Neural cell (in vitro differentiated cells): ENCODE results near the gene CST4. TPM values are rescaled to one million over a fixed set of nuclear protein-coding genes. Genes with fewer than 3 reads are reported as not detected.

Source experiments
- H2AFZ ChIP-seq: fragments of 200-600, 300-800 bp; sonication (generic), shearing (Covaris generic); 2 replicates; pipeline ENCODE4 v1.6.0; 2014; ENCODE audit warnings: low read depth, mild to moderate bottlenecking, antibody characterized with exemption, low read length, moderate library complexity
- H3F3A ChIP-seq: fragments of 200-600 bp; shearing (Covaris generic); 2 replicates; pipeline ENCODE4 v1.6.1; 2016; ENCODE audit warnings: mild to moderate bottlenecking, moderate library complexity, mixed read lengths, antibody characterized with exemption, low read length; ENCODE audit not compliant: insufficient read depth, poor library complexity, severe bottlenecking
- H3K27ac ChIP-seq: fragments of 200-600, 300-800 bp; sonication (generic), shearing (Covaris generic); 2 replicates; pipeline ENCODE4 v1.5.1; 2014; ENCODE audit warnings: mild to moderate bottlenecking, low read length, moderate library complexity
- H3K27me3 ChIP-seq: fragments of 300-800, 200-600 bp; sonication (generic), shearing (Covaris generic); 2 replicates; pipeline ENCODE4 v1.6.0; 2014; ENCODE audit warnings: mild to moderate bottlenecking, low read depth, low read length, moderate library complexity; ENCODE audit not compliant: insufficient read depth
- H3K36me3 ChIP-seq: fragments of 300-800, 200-600 bp; sonication (generic), shearing (Covaris generic); 2 replicates; pipeline ENCODE4 v1.5.1; 2014; ENCODE audit warnings: mild to moderate bottlenecking, antibody characterized with exemption, low read length, moderate library complexity; ENCODE audit not compliant: insufficient read depth
- H3K4me2 ChIP-seq: fragments of 300-800, 200-600 bp; sonication (generic), shearing (Covaris generic); 2 replicates; pipeline ENCODE4 v1.6.0; 2014; ENCODE audit warnings: mild to moderate bottlenecking, low read length
- H3K4me3 ChIP-seq: fragments of 300-800, 200-600 bp; sonication (generic), shearing (Covaris generic); 2 replicates; pipeline ENCODE4 v1.5.1; 2014; ENCODE audit warnings: mild to moderate bottlenecking, low read length, moderate library complexity
- H3K79me2 ChIP-seq: fragments of 200-600 bp; shearing (Covaris generic); replicated peaks from 2 replicates; pipeline ENCODE4 v1.6.0; 2014; ENCODE audit warnings: mild to moderate bottlenecking, low read length, moderate library complexity; ENCODE audit not compliant: insufficient read depth
- H3K9ac ChIP-seq: fragments of 300-800, 200-600 bp; sonication (generic), shearing (Covaris generic); 2 replicates; pipeline ENCODE4 v1.6.1; 2016; ENCODE audit warnings: mild to moderate bottlenecking, low read length, mixed read lengths
- H3K9me2 ChIP-seq: fragments of 200-600 bp; shearing (Covaris generic); 2 replicates; pipeline ENCODE4 v1.6.1; 2016; ENCODE audit warnings: mild to moderate bottlenecking, low read length, mixed read lengths; ENCODE audit not compliant: insufficient read depth
- H3K9me3 ChIP-seq: fragments of 200-600, 300-800 bp; sonication (generic), shearing (Covaris generic); 2 replicates; pipeline ENCODE4 v1.6.1; 2016; ENCODE audit warnings: mild to moderate bottlenecking, mixed run types, low read length, moderate library complexity, mixed read lengths
- H4K20me1 ChIP-seq: fragments of 200-600 bp; shearing (Covaris generic); 2 replicates; pipeline ENCODE4 v1.6.1; 2016; ENCODE audit warnings: mild to moderate bottlenecking, mixed run types; ENCODE audit not compliant: insufficient read depth
- EP300 ChIP-seq: fragments of 450-650 bp; conservative IDR thresholded peaks from 2 replicates; pipeline ENCODE4 v1.6.1; 2014; ENCODE audit warnings: antibody characterized with exemption, mild to moderate bottlenecking, moderate library complexity; ENCODE audit not compliant: poor library complexity, severe bottlenecking
- EZH2 ChIP-seq: fragments of 200-600, 300-800 bp; shearing (Covaris generic), sonication (generic); IDR thresholded peaks from 2 replicates; pipeline ENCODE4 v1.6.1; 2014; ENCODE audit warnings: antibody characterized with exemption, low read length, borderline replicate concordance, mild to moderate bottlenecking; ENCODE audit not compliant: insufficient read depth, poor library complexity, severe bottlenecking
- MXI1 ChIP-seq: fragments of 450-650 bp; conservative IDR thresholded peaks from 2 replicates; pipeline ENCODE4 v1.6.1; 2014; ENCODE audit warnings: antibody characterized with exemption, mild to moderate bottlenecking; ENCODE audit not compliant: poor library complexity, severe bottlenecking
- POLR2AphosphoS5 ChIP-seq: IDR thresholded peaks from 2 replicates; pipeline ENCODE4 v1.6.1; 2012
- RAD21 ChIP-seq: fragments of 450-650 bp; conservative IDR thresholded peaks from 2 replicates; pipeline ENCODE4 v1.6.1; 2014; ENCODE audit warnings: antibody characterized with exemption, mild to moderate bottlenecking, moderate library complexity
- SMC3 ChIP-seq: fragments of 450-650 bp; conservative IDR thresholded peaks from 2 replicates; pipeline ENCODE4 v1.6.1; 2014; ENCODE audit warnings: antibody characterized with exemption, mild to moderate bottlenecking, moderate library complexity; ENCODE audit not compliant: poor library complexity
- TAF1 ChIP-seq: IDR thresholded peaks from 2 replicates; pipeline ENCODE4 v1.6.1; 2012; ENCODE audit warnings: low read depth
- polyA plus RNA-seq: library from polyadenylated mRNA; depleted of rRNA; stranded (reverse); fragments of >200 nt; gene quantifications from 2 replicates; pipeline ENCODE4 v1.2.3, GENCODE V29; 2014
- TF ChIP-seq, protein P1 (sequence below): fragments of 450-650 bp; IDR thresholded peaks from 2 replicates; pipeline ENCODE4 v1.5.1; 2014; ENCODE audit warnings: antibody characterized with exemption, mild to moderate bottlenecking, moderate library complexity; ENCODE audit not compliant: poor library complexity, severe bottlenecking
- TF ChIP-seq, protein P2 (sequence below): IDR thresholded peaks from 2 replicates; pipeline ENCODE4 v1.6.1; 2012; ENCODE audit warnings: borderline replicate concordance

CST4 gene
- polyA plus RNA-seq, 1 donor from 2014 or later: not detected

DNA sequence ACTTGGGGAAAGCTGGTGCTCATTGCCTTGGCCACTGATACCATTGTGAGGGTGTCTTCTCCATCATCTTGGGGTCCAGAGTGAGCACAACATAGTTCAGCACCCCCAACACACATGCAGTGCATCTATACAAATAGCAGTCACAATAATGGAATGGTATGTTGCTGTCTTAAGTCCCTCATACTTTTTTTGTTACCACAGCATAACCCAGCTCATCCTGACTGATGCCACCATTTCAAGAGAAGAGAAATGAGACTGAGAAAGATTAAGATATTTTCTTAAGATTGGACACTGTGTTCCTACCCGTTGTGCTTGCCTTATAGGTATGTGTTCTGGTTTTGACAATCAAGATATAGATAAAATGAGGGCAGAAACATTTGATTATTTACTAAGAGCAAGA lies 15.6 kb downstream of the CST4 start:
- Histone ChIP-seq H3K4me3 (no peak overlapping the region), H3K4me2 (no peak overlapping the region), H3K79me2 (no peaks in the 10 kb centered on the region), H3K9me3 (no peaks in the 10 kb centered on the region), H3K9ac (no peak overlapping the region), H3F3A (no peaks in the 10 kb centered on the region), H3K36me3 (no peaks in the 10 kb centered on the region), H3K27ac (no peak overlapping the region), H3K27me3 (no peaks in the 10 kb centered on the region), H3K9me2 (no peaks in the 10 kb centered on the region), H4K20me1 (no peaks in the 10 kb centered on the region), H2AFZ (no peak overlapping the region)
- TF ChIP-seq RAD21 (no peak), EZH2 (no peak), TAF1 (no peak), POLR2AphosphoS5 (no peak), EP300 (no peak), SMC3 (no peak)
- TF ChIP-seq, protein P1, sequence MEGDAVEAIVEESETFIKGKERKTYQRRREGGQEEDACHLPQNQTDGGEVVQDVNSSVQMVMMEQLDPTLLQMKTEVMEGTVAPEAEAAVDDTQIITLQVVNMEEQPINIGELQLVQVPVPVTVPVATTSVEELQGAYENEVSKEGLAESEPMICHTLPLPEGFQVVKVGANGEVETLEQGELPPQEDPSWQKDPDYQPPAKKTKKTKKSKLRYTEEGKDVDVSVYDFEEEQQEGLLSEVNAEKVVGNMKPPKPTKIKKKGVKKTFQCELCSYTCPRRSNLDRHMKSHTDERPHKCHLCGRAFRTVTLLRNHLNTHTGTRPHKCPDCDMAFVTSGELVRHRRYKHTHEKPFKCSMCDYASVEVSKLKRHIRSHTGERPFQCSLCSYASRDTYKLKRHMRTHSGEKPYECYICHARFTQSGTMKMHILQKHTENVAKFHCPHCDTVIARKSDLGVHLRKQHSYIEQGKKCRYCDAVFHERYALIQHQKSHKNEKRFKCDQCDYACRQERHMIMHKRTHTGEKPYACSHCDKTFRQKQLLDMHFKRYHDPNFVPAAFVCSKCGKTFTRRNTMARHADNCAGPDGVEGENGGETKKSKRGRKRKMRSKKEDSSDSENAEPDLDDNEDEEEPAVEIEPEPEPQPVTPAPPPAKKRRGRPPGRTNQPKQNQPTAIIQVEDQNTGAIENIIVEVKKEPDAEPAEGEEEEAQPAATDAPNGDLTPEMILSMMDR: no peak

DNA sequence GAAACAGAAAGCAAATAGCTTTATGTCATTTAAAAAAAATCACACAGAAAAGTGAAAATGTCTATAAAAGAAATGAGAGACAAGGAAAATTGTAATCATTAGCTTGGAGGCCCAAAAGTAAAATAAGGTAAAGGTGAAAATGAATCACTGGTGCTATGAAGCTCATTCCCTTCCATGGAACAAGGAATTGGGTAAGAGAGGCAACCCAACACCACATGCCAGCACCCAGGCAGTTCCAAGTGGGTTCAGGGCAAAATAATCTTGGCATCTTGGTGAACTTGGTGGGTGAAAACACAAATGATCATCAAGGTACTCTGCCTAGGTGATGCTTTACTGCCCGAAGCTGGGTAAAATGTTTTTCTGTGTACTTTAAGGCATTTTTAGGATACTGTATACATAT lies 16.7 kb downstream of the CST4 start:
- H3K9me2 ChIP-seq: no peaks in the 10 kb centered on the region
- H3F3A ChIP-seq: no peaks in the 10 kb centered on the region
- H3K9ac ChIP-seq: no peak overlapping the region
- H3K36me3 ChIP-seq: no peaks in the 10 kb centered on the region
- no peaks in the 10 kb centered on the region for H3K9me3 ChIP-seq
- no peak overlapping the region for H3K4me3 ChIP-seq
- H3K79me2 ChIP-seq: no peaks in the 10 kb centered on the region
- H3K4me2 ChIP-seq: no peak overlapping the region
- no peaks in the 10 kb centered on the region for H4K20me1 ChIP-seq
- no peaks in the 10 kb centered on the region for H3K27me3 ChIP-seq
- no peak overlapping the region for H3K27ac ChIP-seq
- TF ChIP-seq EZH2 (no peak), RAD21 (no peak)
- H2AFZ ChIP-seq: no peak overlapping the region

DNA sequence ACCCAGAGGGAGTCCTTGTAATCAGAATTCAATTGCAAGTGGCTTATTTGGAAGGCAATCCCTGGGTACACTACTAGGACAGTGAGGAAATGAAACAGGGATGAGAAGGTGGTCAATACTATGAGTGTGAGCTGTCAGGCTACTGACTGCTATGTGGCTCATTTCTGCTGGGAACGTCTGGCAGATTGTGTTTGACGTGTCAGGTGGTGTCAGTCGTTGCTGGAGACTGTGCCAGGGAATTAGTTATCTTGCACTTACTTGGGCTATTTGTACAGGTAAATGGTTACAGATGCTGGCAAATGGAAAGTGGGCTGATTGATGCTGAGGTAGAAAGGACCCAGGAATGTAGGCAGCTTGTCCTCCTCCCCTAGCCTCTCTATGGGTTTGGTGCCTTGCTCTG lies 17.4 kb downstream of the CST4 start:
- Histone ChIP-seq H3K27me3 (no peaks in the 10 kb centered on the region), H3K27ac (no peak overlapping the region), H3K9me2 (no peaks in the 10 kb centered on the region), H3K4me3 (no peak overlapping the region), H2AFZ (no peak overlapping the region), H4K20me1 (no peaks in the 10 kb centered on the region), H3F3A (no peaks in the 10 kb centered on the region), H3K9ac (no peak overlapping the region), H3K4me2 (no peak overlapping the region), H3K79me2 (no peaks in the 10 kb centered on the region), H3K36me3 (no peaks in the 10 kb centered on the region), H3K9me3 (no peaks in the 10 kb centered on the region)
- TF ChIP-seq, protein P2, sequence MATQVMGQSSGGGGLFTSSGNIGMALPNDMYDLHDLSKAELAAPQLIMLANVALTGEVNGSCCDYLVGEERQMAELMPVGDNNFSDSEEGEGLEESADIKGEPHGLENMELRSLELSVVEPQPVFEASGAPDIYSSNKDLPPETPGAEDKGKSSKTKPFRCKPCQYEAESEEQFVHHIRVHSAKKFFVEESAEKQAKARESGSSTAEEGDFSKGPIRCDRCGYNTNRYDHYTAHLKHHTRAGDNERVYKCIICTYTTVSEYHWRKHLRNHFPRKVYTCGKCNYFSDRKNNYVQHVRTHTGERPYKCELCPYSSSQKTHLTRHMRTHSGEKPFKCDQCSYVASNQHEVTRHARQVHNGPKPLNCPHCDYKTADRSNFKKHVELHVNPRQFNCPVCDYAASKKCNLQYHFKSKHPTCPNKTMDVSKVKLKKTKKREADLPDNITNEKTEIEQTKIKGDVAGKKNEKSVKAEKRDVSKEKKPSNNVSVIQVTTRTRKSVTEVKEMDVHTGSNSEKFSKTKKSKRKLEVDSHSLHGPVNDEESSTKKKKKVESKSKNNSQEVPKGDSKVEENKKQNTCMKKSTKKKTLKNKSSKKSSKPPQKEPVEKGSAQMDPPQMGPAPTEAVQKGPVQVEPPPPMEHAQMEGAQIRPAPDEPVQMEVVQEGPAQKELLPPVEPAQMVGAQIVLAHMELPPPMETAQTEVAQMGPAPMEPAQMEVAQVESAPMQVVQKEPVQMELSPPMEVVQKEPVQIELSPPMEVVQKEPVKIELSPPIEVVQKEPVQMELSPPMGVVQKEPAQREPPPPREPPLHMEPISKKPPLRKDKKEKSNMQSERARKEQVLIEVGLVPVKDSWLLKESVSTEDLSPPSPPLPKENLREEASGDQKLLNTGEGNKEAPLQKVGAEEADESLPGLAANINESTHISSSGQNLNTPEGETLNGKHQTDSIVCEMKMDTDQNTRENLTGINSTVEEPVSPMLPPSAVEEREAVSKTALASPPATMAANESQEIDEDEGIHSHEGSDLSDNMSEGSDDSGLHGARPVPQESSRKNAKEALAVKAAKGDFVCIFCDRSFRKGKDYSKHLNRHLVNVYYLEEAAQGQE: no peak
- TF ChIP-seq MXI1: no peak
